ENCODE data around the gene TRAF2. TPM values are rescaled to one million over a fixed set of nuclear protein-coding genes. Genes with fewer than 3 reads are reported as not detected.

Gene TRAF2
- total and polyA plus RNA-seq, 2 of the 13 experiments (the other 11 are each of a cell fraction or from before 2014, with no cell fraction given) = 12.4 to 13.6 TPM

DNA sequence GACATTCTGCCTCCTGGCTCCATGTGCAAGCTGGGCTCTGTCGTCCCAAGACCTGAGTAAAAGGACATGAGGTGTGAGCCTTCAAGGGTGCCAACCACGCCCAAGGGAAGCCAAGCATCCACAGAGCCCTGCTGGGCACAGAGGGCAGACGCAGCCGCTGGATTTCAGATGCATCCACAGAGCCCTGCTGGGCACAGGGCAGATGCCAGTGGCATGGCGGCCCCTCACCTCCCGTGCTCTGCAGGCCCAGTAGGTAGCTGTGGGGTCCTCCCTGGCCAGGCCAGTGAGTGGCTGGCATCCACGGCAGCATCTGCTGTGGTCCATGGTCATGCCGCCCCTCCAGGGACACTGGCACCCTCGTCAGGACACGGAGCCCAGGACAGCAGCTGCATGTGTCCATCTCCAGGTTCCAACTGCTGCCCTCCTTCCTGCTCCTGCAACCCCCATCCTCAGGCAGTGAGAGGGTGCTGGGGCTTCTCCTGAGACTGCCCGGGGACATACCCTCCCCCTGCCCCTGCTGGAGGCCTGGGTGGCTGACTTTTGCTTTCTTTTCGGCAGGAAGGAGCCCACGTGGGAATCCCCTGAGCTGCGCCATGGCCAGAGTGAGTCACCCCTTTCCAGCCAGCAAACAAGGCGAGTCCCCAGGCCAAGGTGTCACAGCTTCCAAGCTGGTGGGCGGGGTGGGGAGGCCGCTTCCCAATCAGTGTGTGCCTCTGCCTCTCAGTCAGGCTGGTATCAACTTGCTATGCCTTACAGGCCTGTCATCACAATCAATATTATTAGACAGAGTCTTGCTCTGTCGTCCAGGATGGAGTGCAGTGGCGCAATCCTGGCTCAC, 4.0 kb upstream of the TRAF2 start (continued):
- TF ChIP-seq GATA4 (IDR thresholded peaks at IDR 0.05; ENCODE audit: borderline replicate concordance, low read depth) (no peak), ZNF546 (CRISPR knock-in tag; conservative IDR thresholded peaks at IDR 0.05) (0 out of 2 replicates have a peak, but pooled peaks have one; percentile 39), ATF5 (CRISPR knock-in tag; IDR thresholded peaks at IDR 0.05; ENCODE audit: low read depth) (peak; percentile 45; the same call in 1 of the 2 replicates), ZC3H13 (CRISPR knock-in tag; IDR thresholded peaks at IDR 0.05) (peak; percentile 37; the same call in 1 of the 2 replicates), HOMEZ (CRISPR knock-in tag; IDR thresholded peaks at IDR 0.05; ENCODE audit: low read depth) (peak; percentile 44; the same call in 1 of the 2 replicates), ZFP82 (CRISPR knock-in tag; IDR thresholded peaks at IDR 0.05; ENCODE audit: borderline replicate concordance) (peak; percentile 50; the same call in 1 of the 2 replicates), ZFP36L1 (CRISPR knock-in tag; IDR thresholded peaks at IDR 0.05) (0 out of 2 replicates have a peak, but pooled peaks have one; percentile 56), WIZ (CRISPR knock-in tag; IDR thresholded peaks at IDR 0.05) (no peak), ZNF747 (CRISPR knock-in tag; IDR thresholded peaks at IDR 0.05; ENCODE audit: borderline replicate concordance) (no peak), ZSCAN31 (CRISPR knock-in tag; IDR thresholded peaks at IDR 0.05; ENCODE audit: low read depth) (no peak), KLF11 (CRISPR knock-in tag; IDR thresholded peaks at IDR 0.05) (peak; percentile 50; the same call in 1 of the 2 replicates), DNMT1 (CRISPR knock-in tag; IDR thresholded peaks at IDR 0.05) (no peak), TEAD3 (CRISPR knock-in tag; optimal IDR thresholded peaks at IDR 0.05; ENCODE audit: borderline replicate concordance) (no peak), ZNF678 (CRISPR knock-in tag; IDR thresholded peaks at IDR 0.05) (no peak; the same call in 1 of the 2 replicates), GABPA (IDR thresholded peaks at IDR 0.05; ENCODE audit: low read depth, low read length) (no peak), GABPA (CRISPR knock-in tag; IDR thresholded peaks at IDR 0.05; ENCODE audit: low read depth) (peak; percentile 64; the same call in 1 of the 2 replicates), FOXP1 (IDR thresholded peaks at IDR 0.05) (no peak), FOXP1 (CRISPR knock-in tag; IDR thresholded peaks at IDR 0.05) (peak; percentile 73), SRSF4 (IDR thresholded peaks at IDR 0.05; ENCODE audit: low read depth, low read length, poor library complexity, severe bottlenecking) (no peak), PCBP2 (optimal IDR thresholded peaks at IDR 0.05; ENCODE audit: low read depth, low read length, poor library complexity, severe bottlenecking) (no peak), ZNF501 (CRISPR knock-in tag; IDR thresholded peaks at IDR 0.05) (peak; percentile 47; the same call in 1 of the 2 replicates), KDM4B (CRISPR knock-in tag; IDR thresholded peaks at IDR 0.05) (0 out of 2 replicates have a peak, but pooled peaks have one; percentile 41), ZEB1 (IDR thresholded peaks at IDR 0.05; ENCODE audit: insufficient replicate concordance, low read depth) (peak; percentile 80), EHMT2 (IDR thresholded peaks at IDR 0.05; ENCODE audit: borderline replicate concordance, low read depth, low read length) (no peak), POLR2AphosphoS5 (IDR thresholded peaks at IDR 0.05; ENCODE audit: low read depth, low read length) (peak; percentile 37; the same call in 1 of the 2 replicates)
- TF ChIP-seq, protein P1, sequence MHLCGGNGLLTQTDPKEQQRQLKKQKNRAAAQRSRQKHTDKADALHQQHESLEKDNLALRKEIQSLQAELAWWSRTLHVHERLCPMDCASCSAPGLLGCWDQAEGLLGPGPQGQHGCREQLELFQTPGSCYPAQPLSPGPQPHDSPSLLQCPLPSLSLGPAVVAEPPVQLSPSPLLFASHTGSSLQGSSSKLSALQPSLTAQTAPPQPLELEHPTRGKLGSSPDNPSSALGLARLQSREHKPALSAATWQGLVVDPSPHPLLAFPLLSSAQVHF (CRISPR knock-in tag; IDR thresholded peaks at IDR 0.05) = no peak
